Keratinocyte (primary cell): Measurements from ENCODE around the gene TUBB4A. TPM values are rescaled to one million over a fixed set of nuclear protein-coding genes. Genes with fewer than 3 reads are reported as not detected.

Experiments used
- DNase-seq: peaks from one replicate; pipeline ENCODE4 v3.0.0-alpha.2; 2011; ENCODE audit warnings: low read depth, missing footprints, low spot score
- FAIRE-seq: peaks from 2 replicates; lab custom pipeline; 2011; peaks lifted over from hg19 to GRCh38; lab: Jason Lieb, UNC
- H2AFZ ChIP-seq: 2 replicates; pipeline ENCODE4 v1.6.0; 2012; ENCODE audit warnings: low read length, control low read depth, inconsistent platforms; ENCODE audit not compliant: control insufficient read depth
- H3K27ac ChIP-seq: 2 replicates; pipeline ENCODE4 v1.5.1; 2011; ENCODE audit warnings: low read length; ENCODE audit not compliant: control insufficient read depth, insufficient read depth
- H3K27me3 ChIP-seq: 3 replicates; pipeline ENCODE4 v1.6.0; 2011; ENCODE audit warnings: low read length; ENCODE audit not compliant: control insufficient read depth, insufficient read depth; ENCODE audit errors: extremely low read depth
- H3K36me3 ChIP-seq, 2 experiments: 2 replicates in 1 of 2; 3 replicates in 1 of 2; pipeline ENCODE4 v1.5.1; 2011; ENCODE audit warnings: low read length in 2 of 2, mild to moderate bottlenecking in 1 of 2; ENCODE audit not compliant: control insufficient read depth in 2 of 2, insufficient read depth in 2 of 2; ENCODE audit errors: extremely low read depth in 1 of 2
- H3K4me1 ChIP-seq: 3 replicates; pipeline ENCODE4 v1.5.1; 2011; ENCODE audit warnings: low read length; ENCODE audit not compliant: control insufficient read depth, insufficient read depth; ENCODE audit errors: extremely low read depth
- H3K4me2 ChIP-seq: 3 replicates; pipeline ENCODE4 v1.6.0; 2011; ENCODE audit warnings: low read depth, low read length; ENCODE audit not compliant: control insufficient read depth, insufficient read depth; ENCODE audit errors: extremely low read depth
- H3K4me3 ChIP-seq, 3 experiments: fragments of 200-600 bp in 1 of 3; sonication (generic) in 1 of 3; 2 replicates in 2 of 3; 3 replicates in 1 of 3; pipeline ENCODE4 v1.5.1; 2011 to 2016; ENCODE audit warnings: low read length in 3 of 3, mild to moderate bottlenecking in 3 of 3, control low read depth in 2 of 3, inconsistent platforms in 1 of 3, low read depth in 1 of 3, mixed read lengths in 1 of 3, mixed run types in 1 of 3, moderate library complexity in 1 of 3; ENCODE audit not compliant: control insufficient read depth in 2 of 3, insufficient read depth in 2 of 3; ENCODE audit errors: extremely low read depth in 1 of 3
- H3K79me2 ChIP-seq: 2 replicates; pipeline ENCODE4 v1.6.0; 2012; ENCODE audit warnings: low read length; ENCODE audit not compliant: control insufficient read depth, insufficient read depth
- H3K9ac ChIP-seq: 3 replicates; pipeline ENCODE4 v1.6.0; 2011; ENCODE audit warnings: low read length; ENCODE audit not compliant: control insufficient read depth, insufficient read depth; ENCODE audit errors: extremely low read depth
- H3K9me1 ChIP-seq: 3 replicates; pipeline ENCODE4 v1.6.0; 2011; ENCODE audit warnings: low read length; ENCODE audit not compliant: control insufficient read depth, insufficient read depth; ENCODE audit errors: extremely low read depth
- H3K9me3 ChIP-seq: 2 replicates; pipeline ENCODE4 v1.5.1; 2012; ENCODE audit warnings: low read depth, low read length; ENCODE audit not compliant: control insufficient read depth
- H4K20me1 ChIP-seq: 3 replicates; pipeline ENCODE4 v1.6.0; 2011; ENCODE audit warnings: low read length; ENCODE audit not compliant: control insufficient read depth, insufficient read depth; ENCODE audit errors: extremely low read depth
- CTCF ChIP-seq, 3 experiments: IDR thresholded peaks in 1 of 3; conservative IDR thresholded peaks in 1 of 3; optimal IDR thresholded peaks in 1 of 3; 2 replicates in 2 of 3; 3 replicates in 1 of 3; pipeline versions ENCODE3 to v1.5.1; 2011; ENCODE audit warnings: low read length in 3 of 3, mild to moderate bottlenecking in 3 of 3, moderate library complexity in 2 of 3, control low read depth in 1 of 3, inconsistent platforms in 1 of 3; ENCODE audit not compliant: insufficient read depth in 2 of 3; ENCODE audit errors: extremely low read depth in 1 of 3
- EZH2 ChIP-seq: IDR thresholded peaks from one replicate; pipeline ENCODE4 v1.6.1; 2012; ENCODE audit warnings: inconsistent platforms, mild to moderate bottlenecking, low read length, moderate library complexity
- dilution Hi-C: fragments of 300-500 bp; cut with MboI; formaldehyde crosslinking; loops from one replicate; pipeline ENCODE4 v1.7.0; 2020; ENCODE audit warnings: low sequenced_read_pairs; ENCODE audit not compliant: extremely low pct_ligation_motif_present
- polyA plus RNA-seq, 5 experiments: library from polyadenylated mRNA; depleted of rRNA in 3 of 5; stranded (reverse) in 3 of 5; stranded (forward) in 1 of 5; unstranded in 1 of 5; fragments of >200 nt; gene quantifications; 1 replicate in 1 of 5; 2 replicates in 3 of 5; 3 replicates in 1 of 5; pipeline versions ENCODE4 v1.2.1 to v1.2.3, GENCODE V29; 2011 to 2012; ENCODE audit warnings: missing spikeins in 2 of 5, low read depth in 1 of 5, low replicate concordance in 1 of 5

The TUBB4A gene
- polyA plus RNA-seq, 1 donor (not counting 4 experiments of a cell fraction or from before 2014, with no cell fraction given) = not detected

- TF ChIP-seq CTCF (optimal IDR thresholded peaks at IDR 0.05 in 1 of 3, IDR thresholded peaks at IDR 0.05 in 1 of 3, conservative IDR thresholded peaks at IDR 0.05 in 1 of 3; ENCODE audit: extremely low read depth in 1 of 3, insufficient read depth in 2 of 3, low read length in 3 of 3) (no peak), EZH2 (no peak)
- no peak overlapping the region for H3K9ac ChIP-seq
- H3K4me1 ChIP-seq = no peaks in the 10 kb centered on the region
- dilution Hi-C loops = no loop called here
- H3K4me3 ChIP-seq = peak overlapping the region in 1 of 3 experiments; percentile 40
- peak overlapping the region; percentile 29 for H2AFZ ChIP-seq
- H3K27ac ChIP-seq = no peak overlapping the region
- no peaks in the 10 kb centered on the region for H3K79me2 ChIP-seq
- no peaks in the 10 kb centered on the region for H3K9me3 ChIP-seq
- no peak for DNase-seq
- H3K36me3 ChIP-seq = no peaks in the 10 kb centered on the region
- FAIRE-seq = no peak
- H4K20me1 ChIP-seq = no peaks in the 10 kb centered on the region
- no peaks in the 10 kb centered on the region for H3K9me1 ChIP-seq
- H3K27me3 ChIP-seq = peaks cover 46% of the 10 kb centered on the region
- peak overlapping the region; percentile 57 for H3K4me2 ChIP-seq
Observed at GRCh38 chr19:6499052-6499790, 2.9 kb downstream of the TUBB4A start.

GRCh38 chr19:6498294-6499036 is 3.6 kb downstream of the TUBB4A start:
- Histone ChIP-seq H3K36me3 (no peaks in the 10 kb centered on the region), H3K9ac (no peak overlapping the region), H4K20me1 (no peaks in the 10 kb centered on the region), H3K4me3 (no peak overlapping the region), H3K79me2 (no peaks in the 10 kb centered on the region), H3K27me3 (peaks cover 46% of the 10 kb centered on the region), H3K4me2 (no peak overlapping the region), H3K4me1 (no peaks in the 10 kb centered on the region), H3K9me1 (no peaks in the 10 kb centered on the region), H2AFZ (no peak overlapping the region), H3K27ac (no peak overlapping the region), H3K9me3 (no peaks in the 10 kb centered on the region)
- DNase-seq = no peak
- dilution Hi-C loops = no loop called here
- TF ChIP-seq CTCF (optimal IDR thresholded peaks at IDR 0.05 in 1 of 3, IDR thresholded peaks at IDR 0.05 in 1 of 3, conservative IDR thresholded peaks at IDR 0.05 in 1 of 3; ENCODE audit: extremely low read depth in 1 of 3, insufficient read depth in 2 of 3, low read length in 3 of 3) = no peak
- TF ChIP-seq EZH2 = no peak
- no peak for FAIRE-seq
